GM23338 (cell line): ENCODE measurements around the gene EML4.

ENCODE experiments used
- CREB1 ChIP-seq: fragments of 250-450 bp; sonication (Bioruptor Pico); IDR thresholded peaks from 2 replicates; pipeline ENCODE4 v1.5.0; 2020; ENCODE audit warnings: low read depth, mild to moderate bottlenecking, moderate library complexity
- EZH2 ChIP-seq: fragments of 200-600 bp; sonication (generic); IDR thresholded peaks from one replicate; pipeline ENCODE4 v1.8.0; 2017; ENCODE audit warnings: antibody characterized with exemption, mild to moderate bottlenecking, low read depth; ENCODE audit not compliant: unreplicated experiment
- EZH2phosphoT487 ChIP-seq: fragments of 200-600 bp; sonication (generic); IDR thresholded peaks from one replicate; pipeline ENCODE4 v1.8.1; 2018; ENCODE audit warnings: antibody characterized with exemption; ENCODE audit not compliant: unreplicated experiment
- NANOG ChIP-seq: IDR thresholded peaks from 2 replicates; pipeline ENCODE4 v1.6.1; 2016; ENCODE audit warnings: antibody characterized with exemption, borderline replicate concordance
- POLR2AphosphoS5 ChIP-seq: IDR thresholded peaks from 2 replicates; pipeline ENCODE4 v1.6.1; 2016; ENCODE audit warnings: antibody characterized with exemption, low read depth
- REST ChIP-seq: IDR thresholded peaks from one replicate; pipeline ENCODE4 v1.6.1; 2018; ENCODE audit warnings: antibody characterized with exemption; ENCODE audit not compliant: unreplicated experiment
- ZNF114 ChIP-seq: fragments of 250-450 bp; sonication (Bioruptor Pico); IDR thresholded peaks from 2 replicates; pipeline ENCODE4 v1.5.0; 2020; ENCODE audit warnings: mild to moderate bottlenecking, moderate library complexity
- ZNF331 ChIP-seq: fragments of 250-450 bp; sonication (Bioruptor Pico); IDR thresholded peaks from 2 replicates; pipeline ENCODE4 v1.5.0; 2020; ENCODE audit warnings: low read depth, mild to moderate bottlenecking, moderate library complexity
- TF ChIP-seq, protein P1 (sequence below), 2 experiments: fragments of 200-600 bp in 1 of 2; sonication (generic) in 1 of 2; conservative IDR thresholded peaks; 2 replicates each; pipeline versions ENCODE4 v1.5.1 to v1.6.1; 2016 to 2017; ENCODE audit warnings: antibody characterized with exemption in 2 of 2, low read depth in 2 of 2, mild to moderate bottlenecking in 2 of 2, moderate library complexity in 1 of 2
- TF ChIP-seq, protein P2 (sequence below): IDR thresholded peaks from 2 replicates; pipeline ENCODE4 v1.6.1; 2016; ENCODE audit warnings: antibody characterized with exemption

DNA sequence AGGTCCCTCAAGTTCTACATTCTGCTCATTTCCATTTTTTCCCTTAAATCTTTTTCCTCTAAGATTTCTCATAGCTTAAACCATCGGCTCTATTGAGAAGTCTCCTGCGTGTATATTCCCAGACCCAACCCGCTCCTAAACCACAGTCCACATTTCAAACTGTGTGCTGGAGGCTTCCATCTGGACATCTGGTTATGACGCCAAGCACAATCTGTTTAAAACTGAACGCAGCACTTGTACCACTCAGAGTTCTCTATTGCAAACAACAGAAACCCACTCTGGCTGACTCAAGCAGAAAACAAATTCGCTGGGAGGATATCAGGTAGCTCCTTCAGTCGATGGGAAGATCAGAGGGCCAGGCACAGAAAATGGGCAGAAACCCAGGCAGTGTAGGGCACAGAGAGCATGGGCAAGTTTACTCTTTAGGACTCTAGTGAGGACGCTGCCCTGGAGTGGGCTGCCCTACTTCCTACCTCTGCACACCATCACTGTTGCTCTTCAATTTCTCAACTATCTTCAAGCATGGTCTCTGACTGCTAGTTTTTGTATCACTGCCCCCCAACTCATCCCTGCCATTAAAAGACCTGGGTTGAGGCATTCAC is 5.6 kb upstream of the EML4 start:
- TF ChIP-seq POLR2AphosphoS5 (no peak), EZH2 (no peak), CREB1 (CRISPR knock-in tag) (no peak), REST (no peak), NANOG (no peak), EZH2phosphoT487 (no peak), ZNF114 (CRISPR knock-in tag) (no peak), ZNF331 (CRISPR knock-in tag) (no peak)
- TF ChIP-seq, protein P1, sequence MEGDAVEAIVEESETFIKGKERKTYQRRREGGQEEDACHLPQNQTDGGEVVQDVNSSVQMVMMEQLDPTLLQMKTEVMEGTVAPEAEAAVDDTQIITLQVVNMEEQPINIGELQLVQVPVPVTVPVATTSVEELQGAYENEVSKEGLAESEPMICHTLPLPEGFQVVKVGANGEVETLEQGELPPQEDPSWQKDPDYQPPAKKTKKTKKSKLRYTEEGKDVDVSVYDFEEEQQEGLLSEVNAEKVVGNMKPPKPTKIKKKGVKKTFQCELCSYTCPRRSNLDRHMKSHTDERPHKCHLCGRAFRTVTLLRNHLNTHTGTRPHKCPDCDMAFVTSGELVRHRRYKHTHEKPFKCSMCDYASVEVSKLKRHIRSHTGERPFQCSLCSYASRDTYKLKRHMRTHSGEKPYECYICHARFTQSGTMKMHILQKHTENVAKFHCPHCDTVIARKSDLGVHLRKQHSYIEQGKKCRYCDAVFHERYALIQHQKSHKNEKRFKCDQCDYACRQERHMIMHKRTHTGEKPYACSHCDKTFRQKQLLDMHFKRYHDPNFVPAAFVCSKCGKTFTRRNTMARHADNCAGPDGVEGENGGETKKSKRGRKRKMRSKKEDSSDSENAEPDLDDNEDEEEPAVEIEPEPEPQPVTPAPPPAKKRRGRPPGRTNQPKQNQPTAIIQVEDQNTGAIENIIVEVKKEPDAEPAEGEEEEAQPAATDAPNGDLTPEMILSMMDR (conservative IDR thresholded peaks at IDR 0.05; ENCODE audit: low read depth in 2 of 2): no peak
- TF ChIP-seq, protein P2, sequence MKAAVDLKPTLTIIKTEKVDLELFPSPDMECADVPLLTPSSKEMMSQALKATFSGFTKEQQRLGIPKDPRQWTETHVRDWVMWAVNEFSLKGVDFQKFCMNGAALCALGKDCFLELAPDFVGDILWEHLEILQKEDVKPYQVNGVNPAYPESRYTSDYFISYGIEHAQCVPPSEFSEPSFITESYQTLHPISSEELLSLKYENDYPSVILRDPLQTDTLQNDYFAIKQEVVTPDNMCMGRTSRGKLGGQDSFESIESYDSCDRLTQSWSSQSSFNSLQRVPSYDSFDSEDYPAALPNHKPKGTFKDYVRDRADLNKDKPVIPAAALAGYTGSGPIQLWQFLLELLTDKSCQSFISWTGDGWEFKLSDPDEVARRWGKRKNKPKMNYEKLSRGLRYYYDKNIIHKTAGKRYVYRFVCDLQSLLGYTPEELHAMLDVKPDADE: no peak
